ENCODE measurements around the gene DGKK. TPM values are rescaled to one million over a fixed set of nuclear protein-coding genes. Genes with fewer than 3 reads are reported as not detected.

Gene DGKK
- total RNA-seq, 2 experiments from 2014 or later = not detected

GRCh38 chrX:50327235-50327634 is 143.4 kb downstream of the DGKK start:
- no peak for DNase-seq (ENCODE audit: low spot score)
- Histone ChIP-seq H3K9me3 (ENCODE audit: low read length) (no peaks in the 10 kb centered on the region), H3K27ac (ENCODE audit: low read depth, low read length, poor library complexity, severe bottlenecking) (no peak overlapping the region), H3K4me3 (ENCODE audit: low read depth, low read length, poor library complexity, severe bottlenecking) (no peak overlapping the region), H3K9me2 (ENCODE audit: insufficient read depth, low read length) (no peaks in the 10 kb centered on the region), H3K4me1 (ENCODE audit: insufficient read depth, low read length, poor library complexity, severe bottlenecking) (no peaks in the 10 kb centered on the region), H3K4me2 (ENCODE audit: low read length) (no peak overlapping the region), H3K79me2 (ENCODE audit: insufficient read depth, low read depth, low read length) (no peaks in the 10 kb centered on the region), H2AFZ (ENCODE audit: low read length) (no peak overlapping the region), H3K36me3 (ENCODE audit: insufficient read depth, low read length) (no peaks in the 10 kb centered on the region), H4K20me1 (ENCODE audit: insufficient read depth, low read length) (no peaks in the 10 kb centered on the region)
- BruUV-seq (replicated peaks) = no TSS peak
- POLR2A ChIA-PET = no interaction called here
- CTCF ChIA-PET (ENCODE audit: unreplicated experiment) = no interaction called here
- TF ChIP-seq CTCF (conservative IDR thresholded peaks at IDR 0.05; ENCODE audit: low read length) (no peak), EZH2phosphoT487 (IDR thresholded peaks at IDR 0.05; ENCODE audit: borderline replicate concordance, low read depth, low read length) (no peak)
- intact Hi-C loops (cut with micrococcal nuclease; ENCODE audit: unreplicated experiment) = no loop called here
